Measurements from ENCODE around the gene SLC1A1. TPM values are rescaled to one million over a fixed set of nuclear protein-coding genes. Genes with fewer than 3 reads are reported as not detected.

SLC1A1 gene
- total RNA-seq, 3 donors from 2014 or later = 3.4 to 13.1 (median 7.3) TPM

DNA sequence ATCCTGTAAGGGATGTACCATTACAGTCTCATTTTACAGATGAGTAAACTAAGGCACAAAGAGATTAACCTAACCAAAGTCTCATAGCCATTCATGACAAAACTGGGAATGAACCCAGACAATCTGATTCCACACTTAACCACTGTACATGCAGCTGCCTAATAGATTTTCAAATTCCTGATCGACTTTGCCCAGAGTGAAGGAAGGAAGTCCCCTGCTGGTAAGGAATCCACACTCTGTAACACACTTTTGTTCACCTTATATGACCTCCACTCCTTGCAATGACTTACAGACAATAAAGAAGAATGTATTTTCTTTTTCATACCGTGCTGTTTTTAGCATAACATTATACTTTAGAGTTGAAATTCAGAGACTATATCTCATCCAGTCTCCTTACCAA, 140.6 kb downstream of the SLC1A1 start:
- H3K4me1 ChIP-seq = no peaks in the 10 kb centered on the region
- no peaks in the 10 kb centered on the region for H3K9me3 ChIP-seq
- H3K27me3 ChIP-seq = no peaks in the 10 kb centered on the region
- intact Hi-C loops (cut with DNase I; ENCODE audit: low total_unique reads) = no loop called here
- DNase-seq (ENCODE audit: low spot score in 2 of 2) = no peak
- H3K36me3 ChIP-seq = no peaks in the 10 kb centered on the region
- no peak overlapping the region for H3K27ac ChIP-seq
- TF ChIP-seq POLR2AphosphoS5 (IDR thresholded peaks at IDR 0.05) = no peak
- TF ChIP-seq CTCF (IDR thresholded peaks at IDR 0.05) = no peak
- TF ChIP-seq POLR2A (IDR thresholded peaks at IDR 0.05) = no peak
- no peak overlapping the region for H3K4me3 ChIP-seq

Other genes with a start within 250 kb of the SLC1A1 start
- 10 to 100 TPM; 20.6 to 36.6 (median 24.3) TPM for gene GLIS3, start 190.4 kb upstream of the SLC1A1 start, total RNA-seq
- gene PLPP6, start 171.8 kb downstream of the SLC1A1 start, total RNA-seq = 10 to 100 TPM in 1 of 3 donors, 1 to 10 TPM in 2; 6.4 to 13.2 (median 8.8) TPM
- gene SPATA6L, start 176.0 kb downstream of the SLC1A1 start, total RNA-seq = 10 to 100 TPM in 2 of 3 donors, 1 to 10 TPM in 1; 1.4 to 22.5 (median 14.4) TPM
- 10 to 100 TPM; 36.4 to 53.4 (median 42.7) TPM for gene CDC37L1, start 189.1 kb downstream of the SLC1A1 start, total RNA-seq

All from breast epithelium (tissue), 4 donors.